Measurements from ENCODE around the gene CDR2L.

- TF ChIP-seq BHLHE40 (IDR thresholded peaks at IDR 0.05; ENCODE audit: borderline replicate concordance) (no peak), ELF4 (IDR thresholded peaks at IDR 0.05) (no peak), CTBP1 (IDR thresholded peaks at IDR 0.05; ENCODE audit: borderline replicate concordance) (no peak), SP1 (IDR thresholded peaks at IDR 0.05) (no peak), TARDBP (IDR thresholded peaks at IDR 0.05) (no peak), FOXA1 (IDR thresholded peaks at IDR 0.05) (no peak), ARNT (IDR thresholded peaks at IDR 0.05) (no peak), NFRKB (IDR thresholded peaks at IDR 0.05) (no peak), HDGF (IDR thresholded peaks at IDR 0.05; ENCODE audit: borderline replicate concordance) (no peak)
Measured at GRCh38 chr17:74971069-74971841, 16.2 kb upstream of the CDR2L start.
